ENCODE data around the gene POLDIP3.
A peak's percentile ranks its signal among the peaks of the same experiment; 100 is the strongest.
"Not testable (repeated sequence)": the region's sequence is repeated elsewhere in the genome, so short reads cannot be mapped to it uniquely, and the experiment has no call there.

POLDIP3 gene

DNA sequence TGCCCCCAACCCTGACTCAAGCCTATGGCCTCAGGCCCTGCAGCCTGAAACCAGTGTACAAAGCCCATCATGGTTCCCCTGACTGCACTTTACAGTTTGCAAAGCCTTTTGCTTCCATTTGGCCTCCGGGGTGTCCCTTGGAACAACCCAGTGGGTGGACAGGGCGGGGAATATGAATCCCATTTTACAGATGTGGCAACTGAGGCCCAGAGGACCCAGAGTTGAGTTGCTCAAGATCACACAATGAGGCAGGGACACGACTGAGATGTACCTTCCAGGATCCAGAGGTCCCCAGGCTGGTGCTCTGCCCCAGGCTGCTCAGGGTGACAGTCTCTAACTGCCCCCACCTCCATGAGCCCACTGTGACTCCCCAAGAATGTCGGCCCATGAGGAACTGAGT is 5.4 kb upstream of the POLDIP3 start:
- DNase-seq = no peak

DNA sequence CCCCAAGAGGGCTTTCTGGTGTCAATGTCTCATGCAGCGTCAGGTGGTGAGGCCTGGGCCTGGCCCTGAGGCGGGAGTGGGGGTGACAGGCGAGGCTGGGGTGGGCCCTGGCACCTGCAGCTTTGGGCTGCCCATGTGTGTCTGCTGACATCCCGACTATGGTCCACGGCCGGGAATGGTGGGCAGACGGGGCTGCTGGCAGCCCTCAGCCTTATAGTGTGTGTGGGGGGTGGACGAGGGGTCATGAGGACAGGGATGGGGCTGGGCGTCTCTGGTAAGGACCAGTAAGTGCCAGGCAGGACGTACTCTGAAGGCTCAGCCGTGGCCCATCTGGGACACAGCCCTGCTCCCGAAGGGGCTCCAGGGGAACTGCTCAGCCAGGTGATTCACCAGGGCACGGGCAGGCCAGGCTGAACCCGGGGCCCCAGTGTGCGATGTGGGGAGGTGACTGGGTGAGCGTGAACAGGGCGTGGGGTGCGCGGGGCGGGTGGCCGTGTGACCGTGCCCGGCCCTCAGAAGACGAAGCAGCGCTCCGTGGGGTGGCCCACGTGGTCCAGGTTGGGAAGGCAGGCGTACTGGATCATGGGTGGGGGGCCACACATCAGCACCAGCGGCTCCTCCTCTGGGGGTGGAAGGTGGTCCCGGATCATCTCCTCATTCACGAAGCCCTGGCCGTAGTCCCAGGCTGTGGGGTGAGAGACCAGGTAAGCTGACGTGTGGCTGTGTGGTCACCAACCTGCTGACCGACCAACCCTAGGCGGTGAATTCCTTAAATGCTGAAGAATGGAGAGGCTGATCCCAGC is 4.8 kb upstream of the POLDIP3 start:
- DNase-seq = no peak

GRCh38 chr22:42617155-42617983 is 2.7 kb upstream of the POLDIP3 start:
- no peak for DNase-seq

DNA sequence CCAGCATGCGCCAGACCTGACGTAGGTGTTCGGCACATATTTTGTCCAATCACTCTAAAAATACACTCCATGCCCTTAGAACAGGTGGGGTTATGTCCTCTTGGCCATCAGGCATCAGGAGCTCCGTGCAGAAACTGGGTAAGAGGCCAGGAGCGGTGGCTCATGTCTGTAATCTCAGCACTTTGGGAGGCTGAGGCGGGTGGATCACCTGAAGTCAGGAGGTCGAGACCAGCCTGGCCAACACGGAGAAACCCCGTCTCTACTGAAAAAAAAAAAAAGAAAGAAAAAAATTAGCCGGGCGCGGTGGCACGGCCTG is 1.1 kb upstream of the POLDIP3 start:
- peak in 1 of 51 donors; percentile 54 for DNase-seq

DNA sequence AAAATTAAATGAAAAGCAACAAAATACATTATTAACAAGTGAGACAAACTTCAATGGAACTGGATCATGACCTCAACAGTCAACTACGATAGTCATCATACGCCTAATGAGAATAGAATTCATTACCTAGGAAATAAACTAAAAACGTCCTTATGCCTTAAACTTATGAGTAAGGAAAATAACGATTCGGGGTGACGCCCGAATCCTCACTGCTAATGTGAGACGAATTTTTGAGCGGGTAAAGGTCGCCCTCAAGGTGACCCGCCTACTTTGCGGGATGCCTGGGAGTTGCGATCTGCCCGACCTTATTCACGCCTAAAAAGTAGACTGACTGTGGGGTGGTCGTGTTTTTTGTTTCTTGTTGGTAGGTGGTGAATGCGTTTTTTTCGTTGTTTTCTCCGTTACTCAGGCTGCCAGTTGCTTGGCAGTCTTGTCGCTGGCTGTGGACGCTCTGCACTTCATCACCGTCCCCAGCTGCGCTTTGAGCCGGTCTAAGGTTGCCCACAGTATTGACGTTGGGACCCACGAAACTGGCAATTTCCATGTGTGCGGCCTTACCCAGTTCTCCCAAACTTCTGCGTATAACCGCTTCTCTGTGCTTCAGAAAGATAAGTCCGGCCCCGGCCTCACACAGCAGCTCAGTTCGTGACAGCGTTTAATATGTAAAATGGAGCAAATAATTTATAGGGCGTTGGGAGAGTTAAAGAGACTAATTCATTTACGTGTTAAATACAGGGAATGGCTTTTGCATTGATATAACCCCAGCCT is 593 bp upstream of the POLDIP3 start:
- peak; percentile 18 to 97 (median 71) for DNase-seq

DNA sequence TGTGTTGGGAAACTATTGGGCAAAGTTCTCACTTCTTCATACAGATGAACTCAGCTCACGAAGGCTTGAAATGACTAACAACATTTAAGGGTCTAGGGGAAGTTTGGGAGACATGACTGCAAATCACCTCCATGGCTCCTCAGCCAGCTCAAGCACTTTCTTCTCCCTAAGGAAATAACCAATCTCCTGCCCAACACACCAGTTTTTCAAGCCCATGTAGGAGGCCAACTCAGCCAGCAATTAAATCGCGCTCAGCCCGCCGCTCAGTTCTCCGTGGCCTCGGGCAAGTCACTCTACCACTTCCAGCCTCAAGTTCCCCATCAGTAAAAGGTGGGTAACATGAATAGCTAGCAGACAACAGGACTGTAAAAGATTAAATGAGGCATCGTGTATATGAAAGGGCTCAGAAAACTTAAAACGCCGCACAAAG is 796 bp downstream of the POLDIP3 start:
- DNase-seq = peak in 3 of 51 donors; percentile 24 to 60 (median 40)

- no peak for DNase-seq
Observed at GRCh38 chr22:42612336-42612735, 2.3 kb downstream of the POLDIP3 start.

GRCh38 chr22:42611051-42611450 is 3.6 kb downstream of the POLDIP3 start:
- peak in 1 of 51 donors; percentile 12 for DNase-seq

DNA sequence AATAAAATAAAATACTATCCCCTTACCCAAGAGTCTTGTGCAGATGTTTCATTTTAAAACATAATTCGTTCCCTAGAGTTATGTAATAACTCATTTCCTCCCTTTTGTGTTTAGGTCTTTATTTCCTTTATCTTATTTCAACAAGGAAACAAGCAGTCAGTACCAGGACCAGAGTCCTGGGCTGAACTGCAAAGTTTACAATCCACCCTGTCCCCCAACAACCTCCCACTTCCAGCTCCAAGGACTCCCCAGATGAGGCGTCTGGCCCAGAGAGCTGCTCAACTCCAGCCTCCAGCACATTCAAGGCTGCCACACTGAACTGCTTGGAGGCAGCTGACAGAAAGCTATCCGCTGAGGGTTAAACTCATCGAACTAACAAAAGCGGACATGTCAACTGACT is 4.5 kb downstream of the POLDIP3 start:
- no peak for DNase-seq

- peak in 40 of 51 donors; percentile 13 to 86 (median 44) for DNase-seq
Observed at GRCh38 chr22:42608823-42609361, 5.8 kb downstream of the POLDIP3 start.

GRCh38 chr22:42608136-42608822 is 6.4 kb downstream of the POLDIP3 start:
- DNase-seq = peak in 19 of 51 donors; percentile 12 to 78 (median 40)

GRCh38 chr22:42607641-42608040 is 7.0 kb downstream of the POLDIP3 start:
- not testable (repeated sequence) for DNase-seq

GRCh38 chr22:42604403-42604802 is 10.3 kb downstream of the POLDIP3 start:
- DNase-seq = no peak

DNA sequence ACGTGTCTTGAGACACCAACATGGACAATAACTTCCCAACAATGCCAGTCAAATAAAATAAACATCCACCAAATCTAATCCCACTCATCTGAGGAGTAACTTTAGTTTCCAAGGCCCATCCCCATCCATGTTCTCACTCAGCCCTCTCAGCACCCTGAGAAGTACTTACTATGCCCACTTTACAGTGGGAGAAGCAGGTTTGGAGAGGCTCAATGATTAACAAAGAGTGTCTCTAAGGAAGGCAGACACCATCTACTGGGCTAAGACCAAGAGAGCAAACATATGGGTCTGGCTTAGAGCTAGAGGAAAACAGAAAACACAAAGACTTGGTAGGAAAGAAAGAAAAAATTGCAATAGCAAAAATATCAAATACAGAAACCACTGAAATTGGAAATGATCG is 11.3 kb downstream of the POLDIP3 start:
- DNase-seq = no peak

DNA sequence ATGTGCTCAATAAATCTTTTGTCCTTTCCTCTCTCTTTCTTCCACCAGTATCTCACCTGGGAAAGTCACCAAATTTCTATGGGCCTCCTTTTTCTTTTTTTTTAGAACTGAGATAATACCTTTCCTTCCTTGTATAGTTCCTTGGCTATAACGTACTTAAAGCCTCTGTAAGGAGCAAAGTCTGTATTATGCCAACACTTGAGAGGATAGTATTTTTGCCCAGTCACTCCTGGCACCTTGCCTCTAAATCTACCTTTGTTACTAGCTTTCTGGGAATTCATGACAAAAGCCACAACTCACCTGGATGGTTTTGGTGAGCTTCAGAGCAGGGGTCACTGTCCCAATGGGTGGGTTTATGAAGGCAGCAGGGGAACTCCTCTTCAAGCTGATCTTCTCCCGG is 12.2 kb downstream of the POLDIP3 start:
- no peak for DNase-seq

GRCh38 chr22:42601879-42602465 is 12.7 kb downstream of the POLDIP3 start:
- DNase-seq = no peak

DNA sequence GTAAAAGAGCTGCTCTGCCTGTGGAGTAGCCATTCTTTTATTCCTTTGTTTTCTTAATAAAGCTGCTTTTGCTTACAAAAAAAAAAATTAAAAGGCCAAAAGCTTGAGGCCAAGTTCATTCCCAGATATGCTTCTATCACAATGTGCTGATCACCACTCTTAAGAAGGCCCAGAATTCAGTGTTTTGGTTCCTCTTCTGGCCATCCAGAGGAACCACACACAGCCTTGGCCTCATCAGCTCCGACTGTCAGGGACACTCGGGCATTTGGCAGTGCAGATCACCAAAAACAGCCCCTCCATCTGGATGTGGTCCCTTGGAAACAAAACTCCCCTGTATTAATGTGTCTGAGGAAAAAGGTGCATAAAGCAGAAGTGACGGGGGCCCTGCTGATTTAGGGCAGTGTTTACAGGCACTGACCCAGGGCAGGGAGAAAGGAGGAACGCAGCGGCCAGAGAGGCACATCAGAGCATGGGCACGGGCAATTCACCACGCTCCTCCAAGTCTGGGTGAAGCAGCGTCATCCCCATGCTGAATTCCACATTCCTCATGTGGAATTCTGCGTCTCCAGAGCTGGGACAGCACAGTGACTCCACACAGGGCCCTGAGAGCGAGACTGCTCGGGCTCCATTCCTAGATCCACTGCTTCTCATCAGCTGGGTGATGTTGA is 17.7 kb downstream of the POLDIP3 start:
- no peak for DNase-seq

DNA sequence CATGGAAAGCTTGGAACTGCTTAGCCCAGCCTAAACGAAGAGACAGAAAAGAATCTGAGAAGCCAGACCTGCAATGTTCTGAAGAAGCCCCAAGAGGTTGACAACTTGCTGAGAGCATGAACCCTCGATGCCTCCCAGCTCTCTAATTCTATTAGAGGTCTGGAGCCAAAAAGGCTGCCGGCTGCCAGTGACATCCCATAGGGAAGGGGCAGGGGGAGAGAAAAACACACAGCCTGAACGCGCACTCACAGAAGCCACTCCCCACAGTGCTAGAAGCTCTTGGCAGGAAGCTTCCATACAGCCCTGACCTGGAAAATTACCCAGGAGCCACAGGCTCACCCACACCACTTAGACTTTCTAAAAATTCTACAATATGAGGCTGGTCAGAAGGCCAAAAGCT is 18.3 kb downstream of the POLDIP3 start:
- no peak for DNase-seq

DNA sequence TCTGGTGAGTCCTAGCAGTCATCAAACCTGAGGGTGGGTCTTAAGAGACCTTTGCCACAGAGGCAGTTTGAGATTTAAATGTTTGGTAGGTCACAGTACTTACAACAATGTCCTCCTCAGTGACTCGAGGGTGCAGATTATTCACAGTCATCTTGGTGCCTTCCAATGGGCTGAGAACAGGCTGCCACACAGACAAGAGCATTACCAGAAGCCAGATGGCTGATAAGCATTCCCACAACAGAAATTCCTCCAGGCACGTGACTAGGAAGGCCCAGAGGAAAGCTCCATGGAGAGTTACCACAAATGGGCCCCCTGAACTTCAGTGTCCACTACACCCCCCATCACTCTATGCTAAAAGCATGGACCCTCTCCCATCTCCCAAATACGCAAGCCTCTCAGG is 19.2 kb downstream of the POLDIP3 start:
- DNase-seq = no peak

- DNase-seq = no peak
Observed at GRCh38 chr22:42591987-42592386, 22.7 kb downstream of the POLDIP3 start.

All from hypothalamus (tissue), 51 donors.